HepG2 (cell line): ENCODE results near the gene ADGRB3. TPM values are rescaled to one million over a fixed set of nuclear protein-coding genes. Genes with fewer than 3 reads are reported as not detected.

Source experiments
- ATAC-seq: fragments of 200-7000 bp; cut with Tn5 transposase; 3 replicates; pipeline ENCODE4 v1.9.1; 2020; ENCODE audit warnings: mild to moderate bottlenecking, moderate library complexity
- BruUV-seq: library from RNA; stranded (reverse); fragments of 400-500 nt; replicated peaks from 2 replicates; lab custom pipeline; 2021; lab: Mats Ljungman, UMichigan
- CTCF ChIA-PET: fragments of 300-600 bp; formaldehyde crosslinking; extraction: SDS; loops from one replicate; lab custom pipeline; 2021; ENCODE audit warnings: low total read pairs, inconsistent platforms, low intra/inter-chr PET ratio; lab: Yijun Ruan, JAX
- POLR2A ChIA-PET: fragments of 350-600 bp; sonication (Branson Sonifier 250); formaldehyde crosslinking; loops from one replicate; lab custom pipeline; 2020; ENCODE audit warnings: antibody characterized with exemption, inconsistent platforms; lab: Yijun Ruan, JAX
- DNase-seq: peaks from one replicate; pipeline ENCODE4 v3.0.0-alpha.2; 2015; ENCODE audit warnings: low spot score
- FAIRE-seq: peaks from 3 replicates; lab custom pipeline; 2011; peaks lifted over from hg19 to GRCh38; lab: Jason Lieb, UNC
- H2AFZ ChIP-seq: one replicate; pipeline ENCODE4 v1.6.1; 2011; ENCODE audit warnings: low read length, inconsistent platforms
- H3K27ac ChIP-seq: fragments of 300-600 bp; 3 replicates; pipeline ENCODE4 v1.8.0; 2011; ENCODE audit warnings: mixed run types, mild to moderate bottlenecking, mixed read lengths, low read length, inconsistent platforms; ENCODE audit not compliant: insufficient read depth; ENCODE audit errors: extremely low read length
- H3K27me3 ChIP-seq, 2 experiments: fragments of 200-600 bp in 1 of 2; 2 replicates in 1 of 2; 3 replicates in 1 of 2; pipeline versions ENCODE4 v1.6.0 to v1.8.0; 2011; ENCODE audit warnings: low read length in 2 of 2, mild to moderate bottlenecking in 2 of 2, moderate library complexity in 2 of 2, inconsistent platforms in 1 of 2; ENCODE audit not compliant: insufficient read depth in 2 of 2, control insufficient read depth in 1 of 2
- H3K36me3 ChIP-seq, 2 experiments: fragments of 200-600 bp in 1 of 2; replicated peaks in 1 of 2; 2 replicates in 1 of 2; 3 replicates in 1 of 2; pipeline versions ENCODE4 v1.5.1 to v1.8.0; 2011; ENCODE audit warnings: low read length in 2 of 2, inconsistent platforms in 1 of 2; ENCODE audit not compliant: insufficient read depth in 2 of 2, control insufficient read depth in 1 of 2
- H3K4me1 ChIP-seq: 2 replicates; pipeline ENCODE4 v1.5.1; 2012; ENCODE audit warnings: low read length, inconsistent platforms; ENCODE audit not compliant: insufficient read depth
- H3K4me2 ChIP-seq: 2 replicates; pipeline ENCODE4 v1.6.0; 2011; ENCODE audit warnings: low read depth, low read length, inconsistent platforms
- H3K4me3 ChIP-seq, 3 experiments: fragments of 200-600 bp in 1 of 3; sonication (generic), shearing (Covaris generic) in 1 of 3; replicated peaks in 1 of 3; 2 replicates each; pipeline ENCODE4 v1.5.1; 2011 to 2016; ENCODE audit warnings: low read length in 3 of 3, inconsistent platforms in 2 of 3, low read depth in 2 of 3, mild to moderate bottlenecking in 2 of 3, control low read depth in 1 of 3, mixed read lengths in 1 of 3; ENCODE audit not compliant: insufficient read depth in 1 of 3
- H3K79me2 ChIP-seq: one replicate; pipeline ENCODE4 v1.6.1; 2011; ENCODE audit warnings: low read length, inconsistent platforms; ENCODE audit not compliant: insufficient read depth
- H3K9ac ChIP-seq: 2 replicates; pipeline ENCODE4 v1.6.0; 2011; ENCODE audit warnings: mild to moderate bottlenecking, low read depth, low read length, inconsistent platforms; ENCODE audit not compliant: insufficient read depth
- H3K9me3 ChIP-seq: 2 replicates; pipeline ENCODE4 v1.5.1; 2012; ENCODE audit warnings: mild to moderate bottlenecking, low read length
- H4K20me1 ChIP-seq: 2 replicates; pipeline ENCODE4 v1.6.0; 2011; ENCODE audit warnings: inconsistent platforms, mild to moderate bottlenecking, low read length, moderate library complexity; ENCODE audit not compliant: insufficient read depth
- FLYWCH1 ChIP-seq: sonication (generic); formaldehyde crosslinking; IDR thresholded peaks from 2 replicates; pipeline ENCODE4 v1.8.1; 2023; ENCODE audit warnings: mild to moderate bottlenecking, missing genetic modification reagents
- GTF2F1 ChIP-seq: fragments of 150-350 bp; IDR thresholded peaks from 2 replicates; pipeline ENCODE4 v1.6.1; 2014; ENCODE audit warnings: low read length
- HNRNPL ChIP-seq: fragments of 200-400 bp; formaldehyde crosslinking; IDR thresholded peaks from 2 replicates; pipeline ENCODE4 v1.6.1; 2017; ENCODE audit warnings: mild to moderate bottlenecking, low read depth, low read length
- KDM6A ChIP-seq: IDR thresholded peaks from 2 replicates; pipeline ENCODE4 v1.6.1; 2016; ENCODE audit warnings: low read depth
- POLR2AphosphoS5 ChIP-seq: IDR thresholded peaks from 2 replicates; pipeline ENCODE4 v1.6.1; 2012; ENCODE audit warnings: low read depth, low read length
- TBP ChIP-seq: sonication (generic); formaldehyde crosslinking; IDR thresholded peaks from 2 replicates; pipeline ENCODE4 v1.5.0; 2020; ENCODE audit warnings: missing genetic modification reagents
- TIGD3 ChIP-seq: sonication (generic); formaldehyde crosslinking; IDR thresholded peaks from 2 replicates; pipeline ENCODE4 v1.5.1; 2020; ENCODE audit warnings: mild to moderate bottlenecking, missing genetic modification reagents, borderline replicate concordance
- ZNF124 ChIP-seq: sonication (generic); formaldehyde crosslinking; IDR thresholded peaks from 2 replicates; pipeline ENCODE4 v1.4.0; 2020; ENCODE audit warnings: missing genetic modification reagents
- ZNF792 ChIP-seq: IDR thresholded peaks from 2 replicates; pipeline ENCODE4 v1.6.1; 2016
- WGBS: methylation state at CpG from one replicate; pipeline ENCODE4 v1.1.6; 2017; ENCODE audit warnings: low lambda C conversion rate; 5-methylcytosine and 5-hydroxymethylcytosine counted together
- in situ Hi-C: cut with HindIII; loops from 2 replicates; pipeline ENCODE4 v1.10.0; 2017; ENCODE audit warnings: low pct_unique_long_range_greater_than_20kb; ENCODE audit not compliant: extremely low pct_ligation_motif_present
- intact Hi-C: fragments of 100-400 bp; cut with micrococcal nuclease; formaldehyde crosslinking; loops from one replicate; pipeline ENCODE4 v1.10.0; 2022; ENCODE audit not compliant: unreplicated experiment
- polyA plus RNA-seq, 8 experiments: library from polyadenylated mRNA; depleted of rRNA in 3 of 8; stranded (reverse) in 7 of 8; unstranded in 1 of 8; fragments of >200 nt; fragmentation: Illumina TruSeq in 4 of 8; extraction: Trizol in 4 of 8; gene quantifications; 2 replicates each; pipeline versions ENCODE4 v1.2.1 to v1.2.3, GENCODE V29; 2011 to 2016; ENCODE audit warnings: low read depth in 4 of 8, missing spikeins in 1 of 8, mixed read lengths in 1 of 8; ENCODE audit not compliant: insufficient read depth in 1 of 8
- total RNA-seq, 5 experiments: library from RNA; depleted of rRNA; stranded (reverse); fragments of >200 nt; fragmentation: Illumina TruSeq; extraction: Trizol; gene quantifications; 2 replicates each; pipeline ENCODE4 v1.2.3, GENCODE V29; 2016; ENCODE audit warnings: low read depth in 1 of 5

ADGRB3 gene
- total and polyA plus RNA-seq, 2 of the 13 experiments (the other 11 are each of a cell fraction or from before 2014, with no cell fraction given): not detected

DNA sequence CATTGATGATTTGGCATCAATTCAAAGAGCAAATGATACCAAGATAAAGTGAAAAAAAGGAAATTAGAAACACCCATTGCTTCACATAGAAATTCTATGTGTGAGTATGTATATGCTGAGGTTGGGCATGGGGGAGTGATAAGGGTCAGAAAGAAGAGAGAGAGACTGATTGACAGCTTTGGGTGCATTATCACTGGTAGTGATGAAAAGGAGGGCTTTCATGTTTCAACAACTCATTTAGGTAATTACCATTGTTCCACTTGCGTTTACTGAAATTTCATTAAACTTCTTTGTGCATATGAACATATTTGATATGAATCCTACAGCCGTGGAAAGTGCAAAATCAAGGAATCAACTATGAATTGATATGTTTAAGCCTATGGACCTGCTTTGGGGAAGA is 84.7 kb downstream of the ADGRB3 start:
- H3K4me1 ChIP-seq: no peaks in the 10 kb centered on the region
- BruUV-seq: no TSS peak
- H3K9ac ChIP-seq: no peak overlapping the region
- no peak overlapping the region for H3K27ac ChIP-seq
- H2AFZ ChIP-seq: no peak overlapping the region
- intact Hi-C loops: no loop called here
- TF ChIP-seq POLR2AphosphoS5 (no peak), FLYWCH1 (CRISPR knock-in tag) (no peak), KDM6A (CRISPR knock-in tag) (no peak), HNRNPL (no peak), ZNF124 (no peak), GTF2F1 (no peak), ZNF792 (CRISPR knock-in tag) (no peak)
- 18% methylated on average over 2 of the region's 2 CpGs for WGBS
- no peaks in the 10 kb centered on the region; a peak in 1 of 5 replicates for H3K27me3 ChIP-seq
- no peaks in the 10 kb centered on the region for H3K36me3 ChIP-seq
- CTCF ChIA-PET: no interaction called here
- no peak overlapping the region for H3K4me2 ChIP-seq
- POLR2A ChIA-PET: no interaction called here
- in situ Hi-C loops: no loop called here
- no peak for FAIRE-seq
- no peaks in the 10 kb centered on the region for H3K79me2 ChIP-seq
- H3K9me3 ChIP-seq: no peaks in the 10 kb centered on the region
- H3K4me3 ChIP-seq: no peak overlapping the region
- no peak for DNase-seq
- H4K20me1 ChIP-seq: no peaks in the 10 kb centered on the region
- ATAC-seq: no peak

- no peaks in the 10 kb centered on the region for H3K4me1 ChIP-seq
- no peak for FAIRE-seq
- H3K79me2 ChIP-seq: no peaks in the 10 kb centered on the region
- intact Hi-C loops: no loop called here
- no TSS peak for BruUV-seq
- H3K27me3 ChIP-seq: no peaks in the 10 kb centered on the region
- no peak for ATAC-seq
- no peak overlapping the region for H3K4me3 ChIP-seq
- H3K36me3 ChIP-seq: no peaks in the 10 kb centered on the region
- DNase-seq: no peak
- ChIA-PET CTCF (no interaction called here), POLR2A (no interaction called here)
- no peak overlapping the region for H2AFZ ChIP-seq
- H3K9ac ChIP-seq: no peak overlapping the region
- in situ Hi-C loops: no loop called here
- H3K27ac ChIP-seq: no peak overlapping the region
- no peak for TF ChIP-seq KDM6A (CRISPR knock-in tag)
- no peak for TF ChIP-seq TIGD3 (CRISPR knock-in tag)
- TF ChIP-seq TBP (CRISPR knock-in tag): no peak
- H4K20me1 ChIP-seq: no peaks in the 10 kb centered on the region
- H3K9me3 ChIP-seq: no peaks in the 10 kb centered on the region
- 2% methylated on average over 2 of the region's 2 CpGs for WGBS
- no peak overlapping the region for H3K4me2 ChIP-seq
Measured at GRCh38 chr6:68722891-68723527, 87.9 kb downstream of the ADGRB3 start.
